Transverse colon (tissue), 4 donors: ENCODE measurements around the gene MYO1C. TPM values are rescaled to one million over a fixed set of nuclear protein-coding genes. Genes with fewer than 3 reads are reported as not detected.

Experiments
- DNase-seq: peaks from one replicate; pipeline ENCODE4 v3.0.0-alpha.2; 2019
- H3K27ac ChIP-seq, 4 donors: fragments of 200-600 bp; sonication (generic); 2 replicates each; pipeline ENCODE4 v1.5.1; 2016 to 2018; ENCODE audit warnings: inconsistent platforms in 4 of 4
- H3K27me3 ChIP-seq: fragments of 200-600 bp; sonication (generic); 2 replicates; pipeline ENCODE4 v1.5.1; 2017; ENCODE audit warnings: inconsistent platforms
- H3K36me3 ChIP-seq, 4 donors: fragments of 200-600 bp; sonication (generic); 2 replicates each; pipeline ENCODE4 v1.5.1; 2017 to 2019; ENCODE audit warnings: inconsistent platforms in 4 of 4
- H3K4me1 ChIP-seq, 4 donors: fragments of 200-600 bp; sonication (generic); 2 replicates each; pipeline ENCODE4 v1.5.1; 2017 to 2020; ENCODE audit warnings: inconsistent platforms in 4 of 4
- H3K4me3 ChIP-seq, 4 donors: fragments of 200-600 bp; sonication (generic); 1 replicate in 1 of 4; 2 replicates in 3 of 4; pipeline versions ENCODE4 v1.5.1 to v1.6.1; 2017 to 2019; ENCODE audit warnings: inconsistent platforms in 4 of 4
- H3K9me3 ChIP-seq, 2 donors: fragments of 200-600 bp; sonication (generic); 2 replicates each; pipeline ENCODE4 v1.5.1; 2017 to 2019; ENCODE audit warnings: inconsistent platforms in 2 of 2
- CTCF ChIP-seq, 5 experiments: fragments of 200-600 bp in 3 of 5; fragments of 450-650 bp in 2 of 5; sonication (generic) in 3 of 5; IDR thresholded peaks; 1 replicate in 2 of 5; 2 replicates in 3 of 5; pipeline ENCODE4 v1.5.1; 2016 to 2017; ENCODE audit warnings: antibody characterized with exemption in 5 of 5, inconsistent platforms in 3 of 5, mild to moderate bottlenecking in 2 of 5, moderate library complexity in 1 of 5
- EP300 ChIP-seq: sonication (generic); formaldehyde crosslinking; IDR thresholded peaks from one replicate; pipeline ENCODE4 v1.6.1; 2017; ENCODE audit warnings: antibody characterized with exemption, low read depth
- POLR2A ChIP-seq: fragments of 450-650 bp; IDR thresholded peaks from one replicate; pipeline ENCODE4 v1.6.1; 2016; ENCODE audit warnings: antibody characterized with exemption, mild to moderate bottlenecking, moderate library complexity
- POLR2AphosphoS5 ChIP-seq, 3 donors: sonication (generic); formaldehyde crosslinking; IDR thresholded peaks; one replicate each; pipeline ENCODE4 v1.6.1; 2016; ENCODE audit warnings: antibody characterized with exemption in 3 of 3
- WGBS, 2 donors: methylation state at CpG; one replicate each; pipeline ENCODE4 v1.1.5; 2018; ENCODE audit warnings: low coverage in 1 of 2; 5-methylcytosine and 5-hydroxymethylcytosine counted together
- in situ Hi-C, 4 donors: fragments of 200-750 bp; cut with MboI; loops; one replicate each; pipeline versions ENCODE4 v1.15.0 to v1.15.1; 2017; ENCODE audit warnings: low sequenced_read_pairs in 3 of 4, low pct_ligation_motif_present in 1 of 4, low pct_unique_long_range_greater_than_20kb in 1 of 4
- intact Hi-C: fragments of 100-400 bp; cut with DNase I; formaldehyde crosslinking; loops from one replicate; pipeline ENCODE4 v1.15.1; 2023; ENCODE audit warnings: low total_unique reads
- total RNA-seq, 4 donors: library from RNA; depleted of rRNA; stranded (reverse); fragments of >200 nt; gene quantifications; one replicate each; pipeline ENCODE4 v1.1.0, GENCODE V29; 2016

Gene MYO1C
- total RNA-seq, 4 donors from 2014 or later = 163 to 456 (median 219) TPM

GRCh38 chr17:1486802-1487695 lies 5.4 kb downstream of the MYO1C start:
- TF ChIP-seq POLR2A = peak; percentile 76
- TF ChIP-seq POLR2AphosphoS5 (IDR thresholded peaks at IDR 0.05) = peak; percentile 72 to 89 (median 86)
- TF ChIP-seq EP300 = no peak
- TF ChIP-seq CTCF (IDR thresholded peaks at IDR 0.05) = peak in 1 of 5 experiments; percentile 21
- Histone ChIP-seq H3K27ac (peak overlapping the region; percentile 94 to 99 (median 98)), H3K36me3 (no peaks in the 10 kb centered on the region), H3K27me3 (no peaks in the 10 kb centered on the region), H3K4me3 (peak overlapping the region; percentile 52 to 83 (median 63)), H3K4me1 (peaks cover 34 to 76% (median 62%) of the 10 kb centered on the region in 4 donors), H3K9me3 (no peaks in the 10 kb centered on the region)
- WGBS, 2 donors = 4% methylated on average over 37 of the region's 74 CpGs; no CpG with 5 or more reads in 1 of the 2 donors
- peak; percentile 95 for DNase-seq
- in situ Hi-C loops = no loop called here
- intact Hi-C loops = no loop called here

GRCh38 chr17:1485423-1486376 lies 6.8 kb downstream of the MYO1C start:
- Histone ChIP-seq H3K4me1 (peaks cover 31 to 73% (median 57%) of the 10 kb centered on the region in 4 donors), H3K27ac (peak overlapping the region; percentile 94 to 99 (median 98)), H3K27me3 (no peaks in the 10 kb centered on the region), H3K36me3 (no peaks in the 10 kb centered on the region), H3K4me3 (peak overlapping the region; percentile 71 to 94 (median 86)), H3K9me3 (no peaks in the 10 kb centered on the region)
- intact Hi-C loops = no loop called here
- WGBS, 2 donors = 2% methylated on average over 32 of the region's 127 CpGs; no CpG with 5 or more reads in 1 of the 2 donors
- in situ Hi-C loops = no loop called here
- DNase-seq = peak; percentile 76
- TF ChIP-seq CTCF (IDR thresholded peaks at IDR 0.05) = no peak
- TF ChIP-seq POLR2A = peak; percentile 49
- TF ChIP-seq POLR2AphosphoS5 (IDR thresholded peaks at IDR 0.05) = peak; percentile 28 to 62 (median 41)

DNA sequence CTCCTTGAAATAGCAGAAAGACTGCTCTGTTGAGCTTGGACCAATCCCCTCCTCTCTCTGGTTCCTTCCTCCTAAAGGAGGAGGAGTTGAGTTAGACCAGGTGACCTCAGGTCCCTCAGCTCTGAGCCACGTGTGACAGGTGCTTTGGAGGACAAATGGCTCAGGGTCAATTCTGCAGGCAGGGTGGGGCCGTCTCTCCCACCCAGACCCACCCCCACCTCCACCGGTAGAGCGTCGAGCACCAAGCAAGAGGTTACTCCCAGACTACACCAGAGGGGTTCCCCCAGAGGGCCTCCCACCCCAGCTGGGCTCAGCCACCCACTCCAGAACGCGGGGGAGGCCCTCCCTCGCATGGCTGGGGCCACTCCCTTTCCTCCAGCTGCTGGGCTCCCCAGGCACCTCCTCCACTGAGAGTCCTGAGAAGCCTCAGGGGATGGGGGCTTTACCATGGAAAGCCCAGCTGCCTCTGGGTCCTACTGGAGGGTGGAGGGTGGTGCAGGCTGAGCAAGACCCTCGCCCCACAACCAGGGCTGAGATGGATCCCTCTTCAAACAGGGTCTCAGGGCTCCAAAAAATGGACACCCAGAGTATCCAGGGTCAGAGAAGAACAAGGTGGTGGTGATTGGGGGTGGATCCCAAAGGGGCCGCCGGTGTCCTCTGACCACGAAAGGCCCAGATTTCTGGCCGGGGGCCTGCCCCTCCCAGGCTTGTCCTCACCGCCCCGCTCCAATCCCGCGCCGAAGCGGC lies 7.6 kb downstream of the MYO1C start:
- TF ChIP-seq EP300 (no peak), CTCF (IDR thresholded peaks at IDR 0.05) (peak in 3 of 5 experiments; percentile 7 to 37 (median 26)), POLR2AphosphoS5 (IDR thresholded peaks at IDR 0.05) (peak in 1 of 3 donors; percentile 22), POLR2A (peak; percentile 38)
- H3K36me3 ChIP-seq = peaks cover 0 to 2% (median 0%) of the 10 kb centered on the region in 4 donors
- 1% methylated on average over 10 of the region's 19 CpGs; no CpG with 5 or more reads in 1 of the 2 donors for WGBS, 2 donors
- H3K4me3 ChIP-seq = peak overlapping the region; percentile 71 to 94 (median 86)
- peaks cover 23 to 64% (median 48%) of the 10 kb centered on the region in 4 donors for H3K4me1 ChIP-seq
- intact Hi-C loops = no loop called here
- peak; percentile 79 for DNase-seq
- H3K9me3 ChIP-seq = no peaks in the 10 kb centered on the region
- H3K27me3 ChIP-seq = no peaks in the 10 kb centered on the region
- in situ Hi-C loops = no loop called here
- H3K27ac ChIP-seq = peak overlapping the region; percentile 94 to 99 (median 98)
